Measurements from ENCODE around the gene MRC1. TPM values are rescaled to one million over a fixed set of nuclear protein-coding genes. Genes with fewer than 3 reads are reported as not detected.

Gene MRC1
- polyA plus RNA-seq, 2 of the 4 experiments (the other 2 are of a cell fraction) = not detected

DNA sequence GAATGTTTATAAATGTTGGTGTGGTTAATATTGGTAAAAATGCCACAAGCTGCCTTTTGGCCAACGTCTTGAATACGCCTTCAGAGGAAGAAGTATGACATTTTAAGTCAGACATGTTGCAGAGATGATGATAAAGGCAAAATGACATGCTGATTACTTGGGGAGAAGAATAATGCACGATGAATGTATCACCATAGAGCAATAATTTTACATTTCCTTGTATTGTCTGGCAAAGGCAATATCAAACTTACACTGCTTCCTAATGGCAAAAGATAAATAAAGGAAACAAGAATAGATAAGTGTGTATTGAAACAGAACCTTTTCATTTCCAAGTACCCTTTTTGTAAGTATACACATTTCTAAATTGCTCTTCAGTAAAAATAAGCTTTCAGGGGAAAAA is 8.6 kb downstream of the MRC1 start:
- ATAC-seq (no peak), FAIRE-seq (no peak), DNase-seq (ENCODE audit: low read depth in 1 of 2, low spot score in 1 of 2) (no peak)
- Histone ChIP-seq H3K4me3 (no peak overlapping the region), H3K4me1 (no peaks in the 10 kb centered on the region), H3K4me2 (no peak overlapping the region), H3K27ac (no peak overlapping the region), H3K9me3 (no peaks in the 10 kb centered on the region)
- CTCF ChIA-PET = interaction anchor here (1.1 kb wide), 1 partner anchor 27 kb away, joined by 3 read pairs; no protein-coding TSS in a partner anchor
- WGBS (ENCODE audit: missing lambda C conversion rate) = 57% methylated on average over 3 of the region's 3 CpGs
- TF ChIP-seq HOXB5 (CRISPR knock-in tag; IDR thresholded peaks at IDR 0.05) = no peak
- TF ChIP-seq HOXB13 (CRISPR knock-in tag; IDR thresholded peaks at IDR 0.05; ENCODE audit: low read depth) = no peak
- no peak for TF ChIP-seq CBX2 (IDR thresholded peaks at IDR 0.05; ENCODE audit: borderline replicate concordance, low read depth)
- TF ChIP-seq, protein P1, sequence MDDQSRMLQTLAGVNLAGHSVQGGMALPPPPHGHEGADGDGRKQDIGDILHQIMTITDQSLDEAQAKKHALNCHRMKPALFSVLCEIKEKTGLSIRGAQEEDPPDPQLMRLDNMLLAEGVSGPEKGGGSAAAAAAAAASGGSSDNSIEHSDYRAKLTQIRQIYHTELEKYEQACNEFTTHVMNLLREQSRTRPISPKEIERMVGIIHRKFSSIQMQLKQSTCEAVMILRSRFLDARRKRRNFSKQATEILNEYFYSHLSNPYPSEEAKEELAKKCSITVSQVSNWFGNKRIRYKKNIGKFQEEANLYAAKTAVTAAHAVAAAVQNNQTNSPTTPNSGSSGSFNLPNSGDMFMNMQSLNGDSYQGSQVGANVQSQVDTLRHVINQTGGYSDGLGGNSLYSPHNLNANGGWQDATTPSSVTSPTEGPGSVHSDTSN (IDR thresholded peaks at IDR 0.05) = no peak
- TF ChIP-seq, protein P2, sequence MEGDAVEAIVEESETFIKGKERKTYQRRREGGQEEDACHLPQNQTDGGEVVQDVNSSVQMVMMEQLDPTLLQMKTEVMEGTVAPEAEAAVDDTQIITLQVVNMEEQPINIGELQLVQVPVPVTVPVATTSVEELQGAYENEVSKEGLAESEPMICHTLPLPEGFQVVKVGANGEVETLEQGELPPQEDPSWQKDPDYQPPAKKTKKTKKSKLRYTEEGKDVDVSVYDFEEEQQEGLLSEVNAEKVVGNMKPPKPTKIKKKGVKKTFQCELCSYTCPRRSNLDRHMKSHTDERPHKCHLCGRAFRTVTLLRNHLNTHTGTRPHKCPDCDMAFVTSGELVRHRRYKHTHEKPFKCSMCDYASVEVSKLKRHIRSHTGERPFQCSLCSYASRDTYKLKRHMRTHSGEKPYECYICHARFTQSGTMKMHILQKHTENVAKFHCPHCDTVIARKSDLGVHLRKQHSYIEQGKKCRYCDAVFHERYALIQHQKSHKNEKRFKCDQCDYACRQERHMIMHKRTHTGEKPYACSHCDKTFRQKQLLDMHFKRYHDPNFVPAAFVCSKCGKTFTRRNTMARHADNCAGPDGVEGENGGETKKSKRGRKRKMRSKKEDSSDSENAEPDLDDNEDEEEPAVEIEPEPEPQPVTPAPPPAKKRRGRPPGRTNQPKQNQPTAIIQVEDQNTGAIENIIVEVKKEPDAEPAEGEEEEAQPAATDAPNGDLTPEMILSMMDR (IDR thresholded peaks at IDR 0.05) = no peak
- no peak for TF ChIP-seq BHLHE40 (IDR thresholded peaks at IDR 0.05; ENCODE audit: low read depth, low read length)
- TF ChIP-seq, protein P3, sequence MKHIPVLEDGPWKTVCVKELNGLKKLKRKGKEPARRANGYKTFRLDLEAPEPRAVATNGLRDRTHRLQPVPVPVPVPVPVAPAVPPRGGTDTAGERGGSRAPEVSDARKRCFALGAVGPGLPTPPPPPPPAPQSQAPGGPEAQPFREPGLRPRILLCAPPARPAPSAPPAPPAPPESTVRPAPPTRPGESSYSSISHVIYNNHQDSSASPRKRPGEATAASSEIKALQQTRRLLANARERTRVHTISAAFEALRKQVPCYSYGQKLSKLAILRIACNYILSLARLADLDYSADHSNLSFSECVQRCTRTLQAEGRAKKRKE (CRISPR knock-in tag; IDR thresholded peaks at IDR 0.05; ENCODE audit: low read depth) = no peak
- TF ChIP-seq HEYL (CRISPR knock-in tag; IDR thresholded peaks at IDR 0.05) = no peak
- TF ChIP-seq RAD21 (conservative IDR thresholded peaks at IDR 0.05 in 1 of 2, IDR thresholded peaks at IDR 0.05 in 1 of 2) = no peak
- no peak for TF ChIP-seq NFE2L2 (conservative IDR thresholded peaks at IDR 0.05; ENCODE audit: low read length)
- TF ChIP-seq ESRRA (IDR thresholded peaks at IDR 0.05; ENCODE audit: borderline replicate concordance, low read length) = no peak
- TF ChIP-seq, protein P4, sequence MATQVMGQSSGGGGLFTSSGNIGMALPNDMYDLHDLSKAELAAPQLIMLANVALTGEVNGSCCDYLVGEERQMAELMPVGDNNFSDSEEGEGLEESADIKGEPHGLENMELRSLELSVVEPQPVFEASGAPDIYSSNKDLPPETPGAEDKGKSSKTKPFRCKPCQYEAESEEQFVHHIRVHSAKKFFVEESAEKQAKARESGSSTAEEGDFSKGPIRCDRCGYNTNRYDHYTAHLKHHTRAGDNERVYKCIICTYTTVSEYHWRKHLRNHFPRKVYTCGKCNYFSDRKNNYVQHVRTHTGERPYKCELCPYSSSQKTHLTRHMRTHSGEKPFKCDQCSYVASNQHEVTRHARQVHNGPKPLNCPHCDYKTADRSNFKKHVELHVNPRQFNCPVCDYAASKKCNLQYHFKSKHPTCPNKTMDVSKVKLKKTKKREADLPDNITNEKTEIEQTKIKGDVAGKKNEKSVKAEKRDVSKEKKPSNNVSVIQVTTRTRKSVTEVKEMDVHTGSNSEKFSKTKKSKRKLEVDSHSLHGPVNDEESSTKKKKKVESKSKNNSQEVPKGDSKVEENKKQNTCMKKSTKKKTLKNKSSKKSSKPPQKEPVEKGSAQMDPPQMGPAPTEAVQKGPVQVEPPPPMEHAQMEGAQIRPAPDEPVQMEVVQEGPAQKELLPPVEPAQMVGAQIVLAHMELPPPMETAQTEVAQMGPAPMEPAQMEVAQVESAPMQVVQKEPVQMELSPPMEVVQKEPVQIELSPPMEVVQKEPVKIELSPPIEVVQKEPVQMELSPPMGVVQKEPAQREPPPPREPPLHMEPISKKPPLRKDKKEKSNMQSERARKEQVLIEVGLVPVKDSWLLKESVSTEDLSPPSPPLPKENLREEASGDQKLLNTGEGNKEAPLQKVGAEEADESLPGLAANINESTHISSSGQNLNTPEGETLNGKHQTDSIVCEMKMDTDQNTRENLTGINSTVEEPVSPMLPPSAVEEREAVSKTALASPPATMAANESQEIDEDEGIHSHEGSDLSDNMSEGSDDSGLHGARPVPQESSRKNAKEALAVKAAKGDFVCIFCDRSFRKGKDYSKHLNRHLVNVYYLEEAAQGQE (IDR thresholded peaks at IDR 0.05) = no peak
- TF ChIP-seq GATA3 (IDR thresholded peaks at IDR 0.05; ENCODE audit: borderline replicate concordance) = no peak
- no peak for TF ChIP-seq MAZ (IDR thresholded peaks at IDR 0.05; ENCODE audit: borderline replicate concordance, low read depth, low read length)
- no peak for TF ChIP-seq CBX8 (IDR thresholded peaks at IDR 0.05)
- TF ChIP-seq, protein P5, sequence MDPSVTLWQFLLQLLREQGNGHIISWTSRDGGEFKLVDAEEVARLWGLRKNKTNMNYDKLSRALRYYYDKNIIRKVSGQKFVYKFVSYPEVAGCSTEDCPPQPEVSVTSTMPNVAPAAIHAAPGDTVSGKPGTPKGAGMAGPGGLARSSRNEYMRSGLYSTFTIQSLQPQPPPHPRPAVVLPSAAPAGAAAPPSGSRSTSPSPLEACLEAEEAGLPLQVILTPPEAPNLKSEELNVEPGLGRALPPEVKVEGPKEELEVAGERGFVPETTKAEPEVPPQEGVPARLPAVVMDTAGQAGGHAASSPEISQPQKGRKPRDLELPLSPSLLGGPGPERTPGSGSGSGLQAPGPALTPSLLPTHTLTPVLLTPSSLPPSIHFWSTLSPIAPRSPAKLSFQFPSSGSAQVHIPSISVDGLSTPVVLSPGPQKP (IDR thresholded peaks at IDR 0.05; ENCODE audit: low read depth, low read length) = no peak
- TF ChIP-seq RFX5 (IDR thresholded peaks at IDR 0.05) = no peak
- no peak for TF ChIP-seq NR3C1 (IDR thresholded peaks at IDR 0.05)
- POLR2A ChIA-PET = no interaction called here

DNA sequence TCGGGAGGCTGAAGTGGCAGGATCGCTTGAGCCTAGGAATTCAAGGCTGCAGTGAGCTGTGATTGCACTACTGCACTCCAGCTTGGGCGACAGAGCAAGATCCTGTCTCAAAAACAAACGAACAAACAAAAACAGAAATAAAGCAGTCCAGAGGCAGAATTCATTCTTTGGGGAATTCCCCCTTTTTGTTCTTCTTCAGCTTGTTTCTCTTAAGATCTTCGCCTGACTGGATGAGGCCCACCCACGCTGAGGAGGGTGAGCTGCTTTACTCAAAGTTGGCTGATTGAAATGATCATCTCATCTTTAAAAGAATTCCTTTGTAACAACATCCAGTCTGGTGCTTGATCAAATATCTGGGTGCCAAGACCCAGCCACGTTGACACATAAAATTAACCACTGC is 10.7 kb downstream of the MRC1 start:
- ATAC-seq = no peak
- TF ChIP-seq EHF (CRISPR knock-in tag; IDR thresholded peaks at IDR 0.05) = no peak
- TF ChIP-seq, protein P6, sequence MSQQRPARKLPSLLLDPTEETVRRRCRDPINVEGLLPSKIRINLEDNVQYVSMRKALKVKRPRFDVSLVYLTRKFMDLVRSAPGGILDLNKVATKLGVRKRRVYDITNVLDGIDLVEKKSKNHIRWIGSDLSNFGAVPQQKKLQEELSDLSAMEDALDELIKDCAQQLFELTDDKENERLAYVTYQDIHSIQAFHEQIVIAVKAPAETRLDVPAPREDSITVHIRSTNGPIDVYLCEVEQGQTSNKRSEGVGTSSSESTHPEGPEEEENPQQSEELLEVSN (IDR thresholded peaks at IDR 0.05; ENCODE audit: borderline replicate concordance, low read depth) = no peak
- TF ChIP-seq, protein P7, sequence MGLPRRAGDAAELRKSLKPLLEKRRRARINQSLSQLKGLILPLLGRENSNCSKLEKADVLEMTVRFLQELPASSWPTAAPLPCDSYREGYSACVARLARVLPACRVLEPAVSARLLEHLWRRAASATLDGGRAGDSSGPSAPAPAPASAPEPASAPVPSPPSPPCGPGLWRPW (IDR thresholded peaks at IDR 0.05) = no peak
- TF ChIP-seq NFE2L2 (conservative IDR thresholded peaks at IDR 0.05; ENCODE audit: low read length) = no peak
- no peak for TF ChIP-seq TP53 (CRISPR knock-in tag; IDR thresholded peaks at IDR 0.05)
- no peak for TF ChIP-seq SREBF2 (IDR thresholded peaks at IDR 0.05)
- TF ChIP-seq KDM1A (IDR thresholded peaks at IDR 0.05; ENCODE audit: low read depth) = no peak
- no peak overlapping the region for H3K27ac ChIP-seq
- no peak overlapping the region for H3K4me3 ChIP-seq
- H3K4me1 ChIP-seq = no peaks in the 10 kb centered on the region
- FAIRE-seq = no peak
- CTCF ChIA-PET = no interaction called here
- H3K4me2 ChIP-seq = no peak overlapping the region
- H3K9me3 ChIP-seq = no peaks in the 10 kb centered on the region
- no peak for DNase-seq (ENCODE audit: low read depth in 1 of 2, low spot score in 1 of 2)
- POLR2A ChIA-PET = no interaction called here
- 53% methylated on average over 7 of the region's 7 CpGs for WGBS (ENCODE audit: missing lambda C conversion rate)
